H9 (cell line): ENCODE results near the gene BRF1. TPM values are rescaled to one million over a fixed set of nuclear protein-coding genes. Genes with fewer than 3 reads are reported as not detected.

ENCODE experiments used
- DNase-seq: peaks from one replicate; pipeline ENCODE4 v3.0.0-alpha.2; 2017
- H2AFZ ChIP-seq: one replicate; pipeline ENCODE4 v1.6.1; 2013; ENCODE audit warnings: mild to moderate bottlenecking, low read length, control low read depth, moderate library complexity
- H2AK5ac ChIP-seq: 2 replicates; pipeline ENCODE4 v1.6.1; 2013; ENCODE audit warnings: low read length, control low read depth, mixed read lengths; ENCODE audit not compliant: insufficient read length
- H2BK120ac ChIP-seq: one replicate; pipeline ENCODE4 v1.6.1; 2013; ENCODE audit warnings: low read depth, mild to moderate bottlenecking, low read length, control low read depth, inconsistent platforms; ENCODE audit not compliant: poor library complexity, severe bottlenecking
- H2BK12ac ChIP-seq: 2 replicates; pipeline ENCODE4 v1.6.1; 2013; ENCODE audit warnings: low read length, control low read depth, mixed read lengths, low read depth; ENCODE audit not compliant: insufficient read length
- H2BK15ac ChIP-seq: 2 replicates; pipeline ENCODE4 v1.6.1; 2013; ENCODE audit warnings: low read depth, low read length, control low read depth
- H2BK20ac ChIP-seq: one replicate; pipeline ENCODE4 v1.6.1; 2013; ENCODE audit warnings: low read depth, mild to moderate bottlenecking, low read length, control low read depth, inconsistent platforms; ENCODE audit not compliant: poor library complexity, severe bottlenecking
- H2BK5ac ChIP-seq: 2 replicates; pipeline ENCODE4 v1.6.1; 2013; ENCODE audit warnings: low read length, control low read depth, mixed read lengths; ENCODE audit not compliant: insufficient read length
- H3K14ac ChIP-seq: 2 replicates; pipeline ENCODE4 v1.6.1; 2013; ENCODE audit warnings: low read length, control low read depth; ENCODE audit not compliant: insufficient read depth
- H3K18ac ChIP-seq: 2 replicates; pipeline ENCODE4 v1.6.1; 2013; ENCODE audit warnings: low read depth, mild to moderate bottlenecking, mixed read lengths, low read length, control low read depth; ENCODE audit not compliant: insufficient read length
- H3K23ac ChIP-seq: 2 replicates; pipeline ENCODE4 v1.6.1; 2013; ENCODE audit warnings: low read length, control low read depth, mixed read lengths, low read depth; ENCODE audit not compliant: insufficient read length
- H3K23me2 ChIP-seq: 2 replicates; pipeline ENCODE4 v1.6.1; 2013; ENCODE audit warnings: low read depth, mild to moderate bottlenecking, mixed read lengths, low read length, control low read depth; ENCODE audit not compliant: insufficient read length, poor library complexity, severe bottlenecking
- H3K27ac ChIP-seq: 2 replicates; pipeline ENCODE4 v1.5.1; 2013; ENCODE audit warnings: low read length, control low read depth, mixed read lengths, low read depth; ENCODE audit not compliant: insufficient read length
- H3K27me3 ChIP-seq: 2 replicates; pipeline ENCODE4 v1.6.1; 2013; ENCODE audit warnings: low read length, control low read depth, inconsistent platforms; ENCODE audit not compliant: insufficient read depth
- H3K4ac ChIP-seq: 2 replicates; pipeline ENCODE4 v1.6.1; 2013; ENCODE audit warnings: low read depth, mild to moderate bottlenecking, control low read depth, inconsistent platforms, low read length, moderate library complexity
- H3K4me1 ChIP-seq: 2 replicates; pipeline ENCODE4 v1.6.1; 2013; ENCODE audit warnings: low read length, control low read depth, inconsistent platforms; ENCODE audit not compliant: insufficient read depth
- H3K4me2 ChIP-seq: 2 replicates; pipeline ENCODE4 v1.6.1; 2013; ENCODE audit warnings: low read length, control low read depth, mixed read lengths; ENCODE audit not compliant: insufficient read length, insufficient read depth
- H3K56ac ChIP-seq: 2 replicates; pipeline ENCODE4 v1.6.1; 2013; ENCODE audit warnings: low read depth, mild to moderate bottlenecking, mixed read lengths, low read length, control low read depth; ENCODE audit not compliant: insufficient read length
- H3K79me1 ChIP-seq: 2 replicates; pipeline ENCODE4 v1.6.1; 2013; ENCODE audit warnings: low read depth, mild to moderate bottlenecking, moderate library complexity, low read length, control low read depth, inconsistent platforms; ENCODE audit not compliant: insufficient read depth, poor library complexity, severe bottlenecking
- H3K79me2 ChIP-seq: 2 replicates; pipeline ENCODE4 v1.6.1; 2013; ENCODE audit warnings: low read length, control low read depth, inconsistent platforms; ENCODE audit not compliant: insufficient read depth
- H3K9ac ChIP-seq: 2 replicates; pipeline ENCODE4 v1.6.1; 2013; ENCODE audit warnings: low read length, control low read depth, mixed read lengths; ENCODE audit not compliant: insufficient read length; ENCODE audit errors: extremely low read depth
- H3K9me3 ChIP-seq: one replicate; pipeline ENCODE4 v1.6.1; 2013; ENCODE audit warnings: low read depth, low read length, inconsistent platforms; ENCODE audit not compliant: control insufficient read depth
- H3T11ph ChIP-seq: one replicate; pipeline ENCODE4 v1.6.1; 2013; ENCODE audit warnings: mild to moderate bottlenecking, low read length, control low read depth, inconsistent platforms
- H4K20me1 ChIP-seq: one replicate; pipeline ENCODE4 v1.6.1; 2013; ENCODE audit not compliant: control insufficient read depth, insufficient read length, insufficient read depth
- H4K5ac ChIP-seq: 2 replicates; pipeline ENCODE4 v1.6.1; 2013; ENCODE audit warnings: low read depth, mild to moderate bottlenecking, mixed read lengths, low read length, control low read depth; ENCODE audit not compliant: insufficient read length
- H4K8ac ChIP-seq: replicated peaks from 2 replicates; pipeline ENCODE4 v1.6.1; 2013; ENCODE audit warnings: low read length, control low read depth, mixed read lengths, low read depth; ENCODE audit not compliant: insufficient read length
- H4K91ac ChIP-seq: 2 replicates; pipeline ENCODE4 v1.6.1; 2013; ENCODE audit warnings: low read depth, mild to moderate bottlenecking, moderate library complexity, mixed read lengths, low read length, control low read depth; ENCODE audit not compliant: insufficient read length
- H3K27ac Mint-ChIP-seq, 3 experiments: 2 replicates in 2 of 3; 3 replicates in 1 of 3; pipeline ENCODE4 v1.8.0; 2020 to 2021; ENCODE audit warnings: mixed read lengths in 3 of 3, mild to moderate bottlenecking in 1 of 3, moderate library complexity in 1 of 3
- H3K27me3 Mint-ChIP-seq: 2 replicates; pipeline ENCODE4 v1.8.0; 2021; ENCODE audit warnings: low read depth, mild to moderate bottlenecking, moderate library complexity, mixed read lengths
- H3K36me3 Mint-ChIP-seq, 3 experiments: 2 replicates in 2 of 3; 3 replicates in 1 of 3; pipeline ENCODE4 v1.8.0; 2020 to 2021; ENCODE audit warnings: low read depth in 3 of 3, mixed read lengths in 3 of 3; ENCODE audit not compliant: insufficient read depth in 1 of 3
- H3K4me1 Mint-ChIP-seq, 2 experiments: 2 replicates each; pipeline ENCODE4 v1.8.0; 2020; ENCODE audit warnings: mixed read lengths in 2 of 2
- H3K4me3 Mint-ChIP-seq, 2 experiments: 2 replicates in 1 of 2; 3 replicates in 1 of 2; pipeline ENCODE4 v1.8.0; 2020 to 2021; ENCODE audit warnings: mild to moderate bottlenecking in 2 of 2, mixed read lengths in 2 of 2, moderate library complexity in 1 of 2
- H3K9me3 Mint-ChIP-seq, 2 experiments: 2 replicates in 1 of 2; 3 replicates in 1 of 2; pipeline ENCODE4 v1.8.0; 2020; ENCODE audit warnings: mild to moderate bottlenecking in 2 of 2, mixed read lengths in 2 of 2, moderate library complexity in 1 of 2
- CTCF ChIP-seq: fragments of 200-600 bp; sonication (generic); conservative IDR thresholded peaks from 3 replicates; pipeline ENCODE4 v1.8.0; 2021; ENCODE audit warnings: antibody characterized with exemption, mild to moderate bottlenecking
- WGBS: extraction: QIAGEN DNeasy Blood & Tissue Kit; methylation state at CpG from one replicate; pipeline ENCODE4 v1.1.7; 2013; ENCODE audit warnings: missing lambda C conversion rate, low lambda C conversion rate, mixed read lengths; ENCODE audit not compliant: insufficient read length; ENCODE audit errors: extremely low coverage; 5-methylcytosine and 5-hydroxymethylcytosine counted together
- total RNA-seq: library from RNA; stranded (reverse); gene quantifications from 2 replicates; pipeline ENCODE4 v1.2.1, GENCODE V29; 2021

Gene BRF1
- total RNA-seq, 1 experiment from 2014 or later, result 28.3 TPM

GRCh38 chr14:105268736-105269354 lies 32.0 kb downstream of the BRF1 start:
- Mint-ChIP-seq H3K4me3 (peak overlapping the region in 1 of 2 experiments; percentile 28; a peak in 1 of 5 replicates), H3K9me3 (no peaks in the 10 kb centered on the region), H3K27me3 (no peaks in the 10 kb centered on the region), H3K36me3 (peaks cover 2 to 5% (median 3%) of the 10 kb centered on the region in 3 experiments; a peak in 4 of 7 replicates), H3K4me1 (no peaks in the 10 kb centered on the region), H3K27ac (peak overlapping the region in 1 of 3 experiments; percentile 67; a peak in 2 of 7 replicates)
- no peak overlapping the region; the same call in 1 of the 2 replicates for H3K14ac ChIP-seq
- no peak overlapping the region for H3K23ac ChIP-seq
- no peak overlapping the region for H3K4ac ChIP-seq
- no peak overlapping the region for H2BK120ac ChIP-seq
- no peaks in the 10 kb centered on the region for H3K79me1 ChIP-seq
- no peak overlapping the region for H4K8ac ChIP-seq
- H3K4me2 ChIP-seq, result no peak overlapping the region
- no peaks in the 10 kb centered on the region for H3K9me3 ChIP-seq
- H3K9ac ChIP-seq, result no peak overlapping the region
- TF ChIP-seq CTCF, result no peak
- H3K18ac ChIP-seq, result no peak overlapping the region
- no peaks in the 10 kb centered on the region for H4K20me1 ChIP-seq
- no peak overlapping the region for H2BK20ac ChIP-seq
- no peak overlapping the region for H4K5ac ChIP-seq
- H3K56ac ChIP-seq, result no peak overlapping the region
- no peaks in the 10 kb centered on the region for H3K27me3 ChIP-seq
- no peak overlapping the region for H2AFZ ChIP-seq
- H2BK12ac ChIP-seq, result no peak overlapping the region
- WGBS, result no CpG with 5 or more reads among the region's 18 CpGs
- H2AK5ac ChIP-seq, result no peak overlapping the region
- no peak overlapping the region for H2BK5ac ChIP-seq
- no peaks in the 10 kb centered on the region for H3K4me1 ChIP-seq
- H3K79me2 ChIP-seq, result no peaks in the 10 kb centered on the region
- H3K27ac ChIP-seq, result no peak overlapping the region
- H2BK15ac ChIP-seq, result no peak overlapping the region
- H3K23me2 ChIP-seq, result no peaks in the 10 kb centered on the region
- no peak overlapping the region for H3T11ph ChIP-seq
- no peak overlapping the region for H4K91ac ChIP-seq
- no peak for DNase-seq
